GM06990 (cell line): ENCODE results near the gene VWCE.

Experiments used
- DNase-seq: peaks from one replicate; pipeline ENCODE4 v3.0.0-alpha.2; 2011; ENCODE audit not compliant: insufficient read length; ENCODE audit errors: extremely low read depth
- H3K27me3 ChIP-seq: replicated peaks from 2 replicates; pipeline ENCODE4 v1.6.0; 2011; ENCODE audit warnings: low read length; ENCODE audit not compliant: control insufficient read depth, insufficient read depth
- H3K36me3 ChIP-seq: 2 replicates; pipeline ENCODE4 v1.5.1; 2011; ENCODE audit warnings: low read length; ENCODE audit not compliant: control insufficient read depth, insufficient read depth
- H3K4me3 ChIP-seq: replicated peaks from 2 replicates; pipeline ENCODE4 v1.5.1; 2011; ENCODE audit warnings: low read depth, mild to moderate bottlenecking, control low read depth, low read length
- TF ChIP-seq, protein P1 (sequence below): IDR thresholded peaks from 2 replicates; pipeline ENCODE4 v1.5.1; 2011; ENCODE audit warnings: low read length, control low read depth, mild to moderate bottlenecking, inconsistent platforms; ENCODE audit not compliant: insufficient read depth, poor library complexity, severe bottlenecking

Gene VWCE

DNA sequence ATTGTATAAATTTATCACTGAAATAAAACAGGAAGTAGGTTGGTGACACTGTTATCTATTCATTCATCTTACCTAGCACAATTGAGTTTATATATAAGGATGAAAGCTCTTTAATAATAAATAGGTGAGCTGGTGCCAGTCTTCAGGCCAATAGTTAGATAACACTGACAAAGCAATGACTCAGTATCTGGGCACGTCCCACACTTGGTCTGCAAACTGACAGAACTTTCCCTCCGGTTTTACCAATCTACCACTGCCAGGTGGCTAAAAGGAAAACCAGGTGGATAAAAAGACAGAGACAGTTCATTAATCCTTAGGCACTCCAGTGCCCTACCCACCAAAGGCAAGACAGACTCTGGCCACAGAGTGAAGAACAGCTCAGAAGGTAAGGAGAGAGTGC is 20.1 kb upstream of the VWCE start:
- TF ChIP-seq, protein P1, sequence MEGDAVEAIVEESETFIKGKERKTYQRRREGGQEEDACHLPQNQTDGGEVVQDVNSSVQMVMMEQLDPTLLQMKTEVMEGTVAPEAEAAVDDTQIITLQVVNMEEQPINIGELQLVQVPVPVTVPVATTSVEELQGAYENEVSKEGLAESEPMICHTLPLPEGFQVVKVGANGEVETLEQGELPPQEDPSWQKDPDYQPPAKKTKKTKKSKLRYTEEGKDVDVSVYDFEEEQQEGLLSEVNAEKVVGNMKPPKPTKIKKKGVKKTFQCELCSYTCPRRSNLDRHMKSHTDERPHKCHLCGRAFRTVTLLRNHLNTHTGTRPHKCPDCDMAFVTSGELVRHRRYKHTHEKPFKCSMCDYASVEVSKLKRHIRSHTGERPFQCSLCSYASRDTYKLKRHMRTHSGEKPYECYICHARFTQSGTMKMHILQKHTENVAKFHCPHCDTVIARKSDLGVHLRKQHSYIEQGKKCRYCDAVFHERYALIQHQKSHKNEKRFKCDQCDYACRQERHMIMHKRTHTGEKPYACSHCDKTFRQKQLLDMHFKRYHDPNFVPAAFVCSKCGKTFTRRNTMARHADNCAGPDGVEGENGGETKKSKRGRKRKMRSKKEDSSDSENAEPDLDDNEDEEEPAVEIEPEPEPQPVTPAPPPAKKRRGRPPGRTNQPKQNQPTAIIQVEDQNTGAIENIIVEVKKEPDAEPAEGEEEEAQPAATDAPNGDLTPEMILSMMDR, result no peak
- DNase-seq, result no peak
- H3K4me3 ChIP-seq, result no peak overlapping the region
- H3K36me3 ChIP-seq, result peaks cover 36% of the 10 kb centered on the region
- H3K27me3 ChIP-seq, result no peaks in the 10 kb centered on the region

DNA sequence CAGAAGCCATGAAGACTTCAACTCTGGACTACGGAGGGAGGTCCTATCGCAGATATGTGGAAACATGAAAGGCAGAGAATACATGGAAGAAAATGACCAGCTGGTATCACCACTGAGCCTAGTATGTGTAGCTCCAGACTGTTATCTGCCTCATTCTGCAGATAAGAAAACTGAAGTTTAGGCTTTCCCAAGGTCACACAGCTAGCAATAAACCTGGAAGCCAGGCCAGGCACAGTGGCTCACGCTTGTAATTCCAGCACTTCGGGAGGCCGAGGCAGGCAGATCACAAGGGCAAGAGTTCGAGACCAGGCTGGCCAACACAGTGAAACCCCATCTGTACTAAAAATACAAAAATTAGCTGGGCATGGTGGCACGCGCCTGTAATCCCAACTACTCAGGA is 15.6 kb upstream of the VWCE start:
- no peak for DNase-seq
- Histone ChIP-seq H3K4me3 (no peak overlapping the region), H3K27me3 (no peaks in the 10 kb centered on the region), H3K36me3 (peaks cover 55% of the 10 kb centered on the region)
- TF ChIP-seq, protein P1, result no peak

DNA sequence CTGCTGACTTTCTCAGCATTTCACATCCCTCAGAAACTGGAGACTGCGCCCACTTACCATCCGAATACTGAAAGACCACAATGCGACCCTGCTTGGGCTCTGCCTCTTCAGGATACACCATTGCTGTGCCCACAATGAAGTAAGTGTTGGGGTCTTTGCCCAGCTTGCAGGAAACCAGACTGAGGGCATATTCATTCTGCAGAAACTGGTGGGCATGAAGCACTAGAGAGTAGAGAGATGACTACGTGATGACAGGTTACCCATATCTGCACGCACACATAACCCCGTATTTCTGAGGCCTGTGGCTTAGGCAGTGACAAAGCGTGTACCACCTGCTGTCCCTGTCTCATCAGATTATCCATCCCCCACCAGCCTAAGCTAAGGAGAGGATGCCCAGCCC is 14.6 kb upstream of the VWCE start:
- Histone ChIP-seq H3K4me3 (no peak overlapping the region), H3K27me3 (no peaks in the 10 kb centered on the region), H3K36me3 (peaks cover 55% of the 10 kb centered on the region)
- DNase-seq, result no peak
- TF ChIP-seq, protein P1, result no peak

DNA sequence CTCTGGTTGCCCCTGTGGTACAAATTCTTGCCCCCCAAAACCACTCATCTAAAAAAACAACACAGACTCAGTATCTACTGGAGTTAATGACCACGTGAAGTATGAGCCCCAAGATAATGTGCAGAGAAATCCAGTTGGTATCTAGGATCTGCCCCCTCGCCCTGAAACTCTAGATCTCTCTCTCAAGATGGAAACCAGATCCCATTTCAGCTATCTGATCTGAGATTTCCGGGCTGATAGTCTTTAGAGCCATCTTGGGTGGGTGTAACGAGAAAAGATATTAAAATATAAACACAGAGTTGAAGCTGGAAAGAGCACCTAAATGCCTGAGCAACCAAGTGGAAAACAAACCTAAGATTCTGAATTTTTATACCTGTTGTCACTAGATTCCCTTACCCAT is 14.0 kb upstream of the VWCE start:
- Histone ChIP-seq H3K4me3 (no peak overlapping the region), H3K27me3 (no peaks in the 10 kb centered on the region), H3K36me3 (peaks cover 54% of the 10 kb centered on the region)
- TF ChIP-seq, protein P1, result no peak
- no peak for DNase-seq

DNA sequence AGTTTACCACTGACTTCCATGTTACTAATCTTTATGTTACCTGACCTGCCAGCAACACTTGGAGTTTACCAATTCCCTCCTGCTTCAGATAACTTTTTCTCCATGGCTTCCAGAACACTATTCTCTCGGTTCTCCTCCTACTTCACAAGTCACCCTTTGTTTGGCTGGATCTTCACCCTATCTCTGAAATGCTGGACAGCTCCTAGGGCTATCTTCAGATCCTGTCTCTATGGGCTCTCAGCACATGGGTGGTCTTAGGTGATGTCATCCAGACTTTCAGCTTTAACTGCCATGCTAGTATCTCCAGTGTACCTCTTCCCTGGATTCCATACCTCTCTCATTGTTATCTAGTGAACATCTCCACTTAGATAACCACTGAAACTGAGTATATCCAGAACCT is 12.2 kb upstream of the VWCE start:
- TF ChIP-seq, protein P1, result no peak
- H3K36me3 ChIP-seq, result peaks cover 49% of the 10 kb centered on the region
- H3K27me3 ChIP-seq, result no peaks in the 10 kb centered on the region
- no peak overlapping the region for H3K4me3 ChIP-seq
- DNase-seq, result no peak

DNA sequence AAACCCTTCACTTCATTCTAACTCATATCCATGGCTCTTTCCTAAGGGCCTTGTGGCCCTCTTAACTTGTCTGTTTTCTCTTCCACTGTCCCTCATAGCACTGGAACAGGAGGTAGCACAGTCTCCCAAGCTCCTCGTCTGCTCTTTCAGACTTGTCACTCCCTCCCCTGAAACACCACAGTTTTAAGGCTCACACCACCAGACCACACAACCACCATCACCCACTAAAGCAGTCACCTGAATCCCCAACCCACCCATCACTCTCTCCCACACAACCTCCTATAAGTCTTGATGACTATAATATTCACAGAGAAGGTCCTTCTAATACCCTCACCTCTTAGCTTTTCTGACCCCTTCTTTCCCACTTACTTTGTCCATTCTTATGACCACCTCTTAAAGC is 11.1 kb upstream of the VWCE start:
- H3K36me3 ChIP-seq, result peaks cover 47% of the 10 kb centered on the region
- no peak overlapping the region for H3K4me3 ChIP-seq
- no peak for DNase-seq
- TF ChIP-seq, protein P1, result no peak
- H3K27me3 ChIP-seq, result no peaks in the 10 kb centered on the region
